ENCODE measurements around the gene EML4.

EML4 gene

DNA sequence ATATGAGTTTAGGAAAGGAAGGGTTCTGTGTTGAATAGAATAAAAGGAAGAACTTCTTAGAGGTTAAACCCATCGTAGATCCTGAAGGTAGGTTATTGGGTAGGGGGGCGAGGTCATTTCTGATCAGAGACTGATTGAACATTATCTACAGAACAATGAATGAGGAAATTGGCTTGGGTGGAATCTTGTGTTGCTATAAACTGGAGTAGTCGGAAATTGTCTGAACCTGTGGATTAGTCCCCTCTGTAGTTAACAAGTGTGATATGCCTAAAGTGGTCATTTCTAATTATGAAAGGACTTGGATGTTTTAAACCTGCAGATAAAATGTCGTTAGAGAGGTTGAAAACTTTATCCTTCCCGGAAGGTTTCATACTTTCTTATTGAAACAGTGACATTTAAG is 42.1 kb downstream of the EML4 start:
- TF ChIP-seq, protein P1, sequence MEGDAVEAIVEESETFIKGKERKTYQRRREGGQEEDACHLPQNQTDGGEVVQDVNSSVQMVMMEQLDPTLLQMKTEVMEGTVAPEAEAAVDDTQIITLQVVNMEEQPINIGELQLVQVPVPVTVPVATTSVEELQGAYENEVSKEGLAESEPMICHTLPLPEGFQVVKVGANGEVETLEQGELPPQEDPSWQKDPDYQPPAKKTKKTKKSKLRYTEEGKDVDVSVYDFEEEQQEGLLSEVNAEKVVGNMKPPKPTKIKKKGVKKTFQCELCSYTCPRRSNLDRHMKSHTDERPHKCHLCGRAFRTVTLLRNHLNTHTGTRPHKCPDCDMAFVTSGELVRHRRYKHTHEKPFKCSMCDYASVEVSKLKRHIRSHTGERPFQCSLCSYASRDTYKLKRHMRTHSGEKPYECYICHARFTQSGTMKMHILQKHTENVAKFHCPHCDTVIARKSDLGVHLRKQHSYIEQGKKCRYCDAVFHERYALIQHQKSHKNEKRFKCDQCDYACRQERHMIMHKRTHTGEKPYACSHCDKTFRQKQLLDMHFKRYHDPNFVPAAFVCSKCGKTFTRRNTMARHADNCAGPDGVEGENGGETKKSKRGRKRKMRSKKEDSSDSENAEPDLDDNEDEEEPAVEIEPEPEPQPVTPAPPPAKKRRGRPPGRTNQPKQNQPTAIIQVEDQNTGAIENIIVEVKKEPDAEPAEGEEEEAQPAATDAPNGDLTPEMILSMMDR (IDR thresholded peaks at IDR 0.05; ENCODE audit: extremely low read depth, missing control alignments) = no peak

DNA sequence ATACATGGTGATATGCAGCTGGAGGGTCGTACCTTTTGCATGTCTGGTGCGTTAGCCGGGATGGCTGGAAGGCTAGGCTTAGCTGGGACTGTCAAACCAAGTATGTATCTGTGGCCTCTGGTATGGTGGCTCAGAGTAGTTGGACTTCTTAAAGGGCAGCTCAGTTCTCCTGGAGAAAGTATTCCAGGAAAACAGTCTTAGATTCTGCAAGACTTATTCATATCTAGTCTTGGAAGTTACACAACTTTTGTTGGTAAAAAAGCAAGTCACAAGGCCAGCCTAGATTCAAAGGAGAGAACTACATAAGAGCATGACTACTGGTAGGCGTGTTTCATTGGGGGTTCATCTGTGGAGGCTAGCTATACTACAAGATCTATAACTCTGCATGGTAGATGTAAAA is 45.5 kb downstream of the EML4 start:
- no peak for DNase-seq (ENCODE audit: low spot score)
- TF ChIP-seq, protein P1 (IDR thresholded peaks at IDR 0.05; ENCODE audit: extremely low read depth, missing control alignments) = no peak

More for the DNA sequence above, 42.1 kb downstream of the EML4 start:
- DNase-seq (ENCODE audit: low spot score) = no peak

DNA sequence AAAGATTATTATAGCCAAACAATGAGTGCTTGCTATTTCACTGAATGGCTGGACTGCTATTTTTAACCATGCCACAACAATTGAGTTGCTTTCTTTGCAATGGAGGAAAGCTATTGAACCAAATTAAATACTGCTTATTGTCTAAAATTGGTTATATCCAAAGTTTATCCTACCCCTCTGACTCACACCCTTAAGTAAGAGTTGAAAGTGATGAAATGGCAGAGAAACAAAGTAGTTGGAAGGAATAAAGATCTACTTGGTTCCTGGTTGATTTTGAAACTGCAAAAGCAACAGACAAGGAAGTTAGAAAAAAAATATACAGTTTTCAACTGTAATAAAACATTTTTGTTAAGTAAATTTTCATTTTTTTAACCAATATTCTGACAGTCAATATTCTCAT is 47.5 kb downstream of the EML4 start:
- TF ChIP-seq, protein P1 (IDR thresholded peaks at IDR 0.05; ENCODE audit: extremely low read depth, missing control alignments) = no peak
- DNase-seq (ENCODE audit: low spot score) = no peak

DNA sequence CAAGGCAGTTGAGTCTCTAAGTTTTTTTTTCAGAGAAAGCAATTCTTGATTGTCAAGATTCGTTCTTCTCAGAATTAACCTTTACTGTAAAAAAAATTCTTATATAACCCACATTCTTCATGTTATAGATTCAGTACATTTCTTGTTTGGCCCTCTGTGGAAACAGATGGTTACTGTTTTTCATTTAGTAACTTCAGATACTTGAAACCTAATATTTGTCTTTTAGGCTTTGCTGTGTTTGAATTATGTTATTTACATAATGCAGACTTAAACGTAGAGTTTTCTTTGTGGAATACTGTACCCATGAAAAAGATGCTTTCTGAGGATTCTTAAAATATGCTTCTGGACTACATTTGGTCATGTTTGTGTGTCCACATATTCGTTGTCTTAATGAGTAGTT is 48.2 kb downstream of the EML4 start:
- DNase-seq (ENCODE audit: low spot score) = no peak
- TF ChIP-seq, protein P1 (IDR thresholded peaks at IDR 0.05; ENCODE audit: extremely low read depth, missing control alignments) = no peak

DNA sequence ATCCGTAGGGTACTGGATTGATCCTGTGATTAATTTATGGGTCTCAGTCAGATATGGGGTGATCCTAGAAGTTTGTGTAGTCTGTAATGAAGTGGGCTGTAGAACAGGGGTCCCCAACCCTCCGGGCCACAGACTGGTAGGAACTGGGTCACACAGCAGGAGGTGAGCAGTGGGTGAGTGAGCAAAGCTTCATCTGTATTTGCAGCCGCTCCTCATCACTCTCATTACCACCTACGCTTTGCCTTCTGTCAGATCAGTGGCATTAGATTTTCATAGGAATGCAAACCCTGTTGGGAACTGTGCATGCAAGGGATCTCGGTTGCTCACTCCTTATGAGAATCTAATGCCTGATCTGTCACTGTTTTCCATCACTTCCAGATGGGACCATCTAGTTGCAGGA is 48.8 kb downstream of the EML4 start:
- no peak for DNase-seq (ENCODE audit: low spot score)
- TF ChIP-seq, protein P1 (IDR thresholded peaks at IDR 0.05; ENCODE audit: extremely low read depth, missing control alignments) = no peak

DNA sequence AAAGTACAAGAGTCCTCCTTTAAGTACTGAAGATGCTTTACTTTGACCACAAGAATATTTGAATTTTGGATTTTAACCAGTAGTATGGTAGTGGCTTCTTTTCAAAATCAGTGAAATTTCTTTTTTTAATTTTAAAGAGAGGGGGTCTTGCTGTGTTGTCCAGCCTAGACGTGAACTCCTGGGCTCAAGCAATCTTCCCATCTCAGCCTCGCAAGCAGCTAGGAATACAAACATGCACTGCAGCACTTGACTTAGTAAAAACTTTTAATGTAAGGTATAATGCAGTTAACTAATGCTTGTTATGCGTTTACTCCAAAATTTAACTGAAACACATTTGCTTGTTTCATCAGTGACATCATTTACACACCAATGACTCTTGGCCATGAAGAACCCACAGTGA is 49.6 kb downstream of the EML4 start:
- TF ChIP-seq, protein P1 (IDR thresholded peaks at IDR 0.05; ENCODE audit: extremely low read depth, missing control alignments) = no peak
- DNase-seq (ENCODE audit: low spot score) = no peak

DNA sequence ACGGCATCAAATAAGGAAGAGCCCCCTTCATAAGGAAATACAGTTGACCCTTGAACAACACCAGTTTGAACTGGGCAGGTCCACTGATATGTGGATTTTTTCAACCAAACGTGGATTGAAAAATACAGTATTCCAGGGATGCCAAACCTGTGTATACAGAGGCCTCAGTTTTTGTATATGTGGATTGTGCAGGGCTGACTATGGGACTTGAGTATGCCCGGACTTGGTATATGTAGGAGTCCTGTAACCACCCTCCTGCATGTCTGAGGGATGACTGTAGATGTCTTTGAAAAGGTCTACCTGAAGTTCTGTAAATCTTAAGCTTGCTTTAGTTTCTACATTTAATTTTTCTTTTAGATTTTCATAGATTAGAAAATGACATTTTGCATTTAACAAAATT is 50.0 kb downstream of the EML4 start:
- DNase-seq (ENCODE audit: low spot score) = no peak
- TF ChIP-seq, protein P1 (IDR thresholded peaks at IDR 0.05; ENCODE audit: extremely low read depth, missing control alignments) = no peak

Measured in GM20000 (cell line).